Aortic smooth muscle cell (primary cell): Measurements from ENCODE around the gene NUMA1. TPM values are rescaled to one million over a fixed set of nuclear protein-coding genes. Genes with fewer than 3 reads are reported as not detected.

Experiments used
- total RNA-seq: library from RNA; depleted of rRNA; stranded (reverse); fragments of >200 nt; gene quantifications from 2 replicates; pipeline ENCODE4 v1.2.3, GENCODE V29; 2014

The NUMA1 gene, protein sequence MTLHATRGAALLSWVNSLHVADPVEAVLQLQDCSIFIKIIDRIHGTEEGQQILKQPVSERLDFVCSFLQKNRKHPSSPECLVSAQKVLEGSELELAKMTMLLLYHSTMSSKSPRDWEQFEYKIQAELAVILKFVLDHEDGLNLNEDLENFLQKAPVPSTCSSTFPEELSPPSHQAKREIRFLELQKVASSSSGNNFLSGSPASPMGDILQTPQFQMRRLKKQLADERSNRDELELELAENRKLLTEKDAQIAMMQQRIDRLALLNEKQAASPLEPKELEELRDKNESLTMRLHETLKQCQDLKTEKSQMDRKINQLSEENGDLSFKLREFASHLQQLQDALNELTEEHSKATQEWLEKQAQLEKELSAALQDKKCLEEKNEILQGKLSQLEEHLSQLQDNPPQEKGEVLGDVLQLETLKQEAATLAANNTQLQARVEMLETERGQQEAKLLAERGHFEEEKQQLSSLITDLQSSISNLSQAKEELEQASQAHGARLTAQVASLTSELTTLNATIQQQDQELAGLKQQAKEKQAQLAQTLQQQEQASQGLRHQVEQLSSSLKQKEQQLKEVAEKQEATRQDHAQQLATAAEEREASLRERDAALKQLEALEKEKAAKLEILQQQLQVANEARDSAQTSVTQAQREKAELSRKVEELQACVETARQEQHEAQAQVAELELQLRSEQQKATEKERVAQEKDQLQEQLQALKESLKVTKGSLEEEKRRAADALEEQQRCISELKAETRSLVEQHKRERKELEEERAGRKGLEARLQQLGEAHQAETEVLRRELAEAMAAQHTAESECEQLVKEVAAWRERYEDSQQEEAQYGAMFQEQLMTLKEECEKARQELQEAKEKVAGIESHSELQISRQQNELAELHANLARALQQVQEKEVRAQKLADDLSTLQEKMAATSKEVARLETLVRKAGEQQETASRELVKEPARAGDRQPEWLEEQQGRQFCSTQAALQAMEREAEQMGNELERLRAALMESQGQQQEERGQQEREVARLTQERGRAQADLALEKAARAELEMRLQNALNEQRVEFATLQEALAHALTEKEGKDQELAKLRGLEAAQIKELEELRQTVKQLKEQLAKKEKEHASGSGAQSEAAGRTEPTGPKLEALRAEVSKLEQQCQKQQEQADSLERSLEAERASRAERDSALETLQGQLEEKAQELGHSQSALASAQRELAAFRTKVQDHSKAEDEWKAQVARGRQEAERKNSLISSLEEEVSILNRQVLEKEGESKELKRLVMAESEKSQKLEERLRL (N-terminal part only)
- 110 and 132 TPM in 2 replicates for total RNA-seq

DNA sequence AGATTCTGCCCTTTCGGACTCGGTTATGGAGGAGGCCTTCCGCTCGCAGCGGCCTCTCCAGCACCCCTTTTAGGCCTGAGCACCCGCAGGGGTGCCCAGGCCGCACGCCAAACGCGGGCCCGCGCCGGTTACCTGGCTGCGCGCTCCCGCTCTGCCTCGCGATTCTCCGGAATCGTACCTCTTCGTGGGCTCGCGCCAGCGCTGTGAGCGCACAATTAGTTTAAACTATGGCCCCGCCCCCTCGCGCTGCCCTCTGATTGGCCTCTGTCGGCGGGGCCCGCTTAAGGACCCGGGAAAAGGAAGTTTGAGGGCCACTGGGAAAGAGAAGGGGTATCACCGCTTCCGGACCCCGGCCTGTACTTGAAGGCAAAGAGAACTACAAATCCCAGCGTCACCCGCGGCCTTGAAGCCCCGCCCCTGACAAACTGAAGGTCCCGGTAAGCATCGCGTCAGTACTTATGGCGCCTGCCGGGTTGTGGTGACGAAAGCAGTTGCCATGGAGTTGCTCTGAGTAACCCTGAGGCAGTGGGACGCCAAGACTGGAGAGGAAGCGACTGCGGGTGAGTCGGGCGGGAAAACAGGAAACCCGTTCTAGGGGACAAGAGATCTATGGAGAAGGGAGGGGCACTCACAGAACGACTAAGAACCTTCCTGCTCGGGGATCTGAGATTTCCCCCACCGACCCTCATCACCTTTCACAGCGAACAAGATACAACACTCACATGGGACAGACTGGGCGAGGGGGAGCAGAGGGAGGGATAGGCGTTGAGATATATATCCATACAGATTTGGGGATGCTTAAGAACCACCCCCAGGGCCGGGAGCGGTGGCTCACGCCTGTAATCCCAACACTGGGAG is at the start of gene NUMA1, which contains the start of gene LRRC51:
Gene NUMA1, minus strand, starts transcription at position 217 of the 858 bp plus-strand sequence. CDS start 44,599 bp downstream, outside the sequence.
Gene LRRC51, plus strand, starts transcription at position 525 of the 858 bp plus-strand sequence. CDS start 8,234 bp downstream, outside the sequence.

DNA sequence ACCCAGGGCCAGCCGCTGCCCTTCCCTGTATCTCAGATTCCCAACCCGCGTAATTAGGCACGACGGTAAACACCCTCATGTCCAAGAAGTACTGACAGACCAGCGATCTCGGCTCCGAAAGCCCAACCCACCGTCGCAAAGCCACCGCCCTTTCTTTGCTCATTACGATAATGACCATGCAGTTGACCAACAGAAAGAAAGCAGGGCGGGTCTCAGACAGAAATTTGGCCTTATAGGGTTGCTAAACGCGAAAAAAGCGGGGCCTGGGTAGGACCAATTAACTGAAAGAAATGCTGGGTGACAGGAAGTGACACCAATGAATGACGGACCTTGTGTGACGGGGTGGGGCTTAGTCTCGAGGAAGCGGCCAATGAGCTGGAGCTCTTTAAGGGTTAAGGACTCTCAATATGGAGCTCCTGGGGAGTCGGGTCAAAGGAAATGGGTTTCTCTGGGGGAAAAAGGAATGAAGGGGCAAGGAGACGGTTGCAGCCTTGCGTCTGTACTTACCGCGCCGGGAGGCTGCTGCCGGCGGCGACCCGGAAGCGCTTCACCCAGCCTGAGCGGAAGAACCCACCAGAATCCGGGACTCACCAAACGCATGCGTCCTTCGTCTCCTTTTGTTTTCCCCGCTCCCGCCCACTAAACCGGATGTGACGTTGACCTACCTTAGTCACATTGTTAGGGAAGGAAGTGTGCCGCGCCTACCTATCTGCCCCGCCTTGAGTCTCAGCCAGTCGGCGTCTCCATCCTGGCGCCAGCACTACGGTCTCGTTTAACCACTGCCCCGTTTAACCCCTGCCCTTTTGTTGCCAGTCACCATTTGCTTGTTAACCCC is 32.0 kb upstream of the NUMA1 start, which contains the start of gene ANAPC15:
Gene ANAPC15, minus strand, starts transcription at position 553 of the 835 bp plus-strand sequence. CDS start 1,419 bp downstream, outside the sequence.

DNA sequence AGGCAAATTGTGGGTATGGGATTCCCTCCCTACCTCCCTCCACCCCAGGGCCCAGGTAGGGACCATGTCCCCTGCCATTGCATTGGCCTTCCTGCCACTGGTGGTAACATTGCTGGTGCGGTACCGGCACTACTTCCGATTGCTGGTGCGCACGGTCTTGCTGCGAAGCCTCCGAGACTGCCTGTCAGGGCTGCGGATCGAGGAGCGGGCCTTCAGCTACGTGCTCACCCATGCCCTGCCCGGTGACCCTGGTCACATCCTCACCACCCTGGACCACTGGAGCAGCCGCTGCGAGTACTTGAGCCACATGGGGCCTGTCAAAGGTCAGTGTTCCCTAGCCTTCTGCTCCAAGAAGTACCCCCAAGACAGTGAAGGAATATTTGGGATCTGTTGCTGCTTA is 25.5 kb upstream of the NUMA1 start, which contains the start of gene TOMT:
Gene TOMT, plus strand, starts transcription at position 37 of the 400 bp plus-strand sequence. Its CDS starts 28 bp downstream, at position 65.

DNA sequence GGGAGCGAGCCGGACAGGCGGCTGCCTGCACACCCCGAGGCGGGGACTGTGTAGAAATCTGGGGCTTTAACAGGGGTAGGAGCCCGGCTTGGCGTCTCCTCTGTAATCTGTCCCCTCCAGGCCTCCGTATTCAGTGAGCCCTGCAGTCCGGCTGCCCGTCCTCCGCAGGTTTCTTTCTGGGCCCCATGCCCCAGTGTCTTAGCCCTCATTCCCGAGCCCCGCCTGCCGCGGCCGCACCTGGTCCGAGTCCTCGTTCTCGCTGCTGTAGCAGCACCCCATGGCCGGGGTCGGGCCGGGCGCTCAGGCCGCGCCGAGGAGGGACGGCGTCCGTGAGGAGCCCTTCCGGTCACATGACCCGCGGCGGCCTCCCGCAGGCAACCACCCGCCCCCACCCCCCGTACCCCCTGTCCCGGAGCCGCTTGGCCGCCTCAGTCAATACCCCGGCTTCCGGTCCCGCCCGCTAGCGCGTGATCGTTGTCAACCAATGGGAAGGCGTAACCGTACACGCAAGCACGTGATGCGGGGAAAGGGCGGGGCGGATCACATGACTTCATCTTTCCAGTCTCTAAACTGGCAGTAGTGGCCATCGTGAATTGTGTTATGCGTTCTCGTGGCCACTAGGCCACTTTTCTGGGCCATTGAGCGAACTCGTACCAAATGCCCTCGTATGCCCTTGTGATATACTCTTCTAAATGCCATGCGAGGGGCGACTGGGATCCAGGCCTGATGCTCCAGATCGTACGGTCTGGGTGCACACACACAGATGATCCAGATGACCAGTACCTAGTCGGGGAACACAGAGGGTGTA is 22.8 kb upstream of the NUMA1 start, which contains the start of gene LAMTOR1:
Gene LAMTOR1, minus strand, starts transcription at position 352 of the 808 bp plus-strand sequence. Its CDS starts 73 bp downstream, at position 279.

DNA sequence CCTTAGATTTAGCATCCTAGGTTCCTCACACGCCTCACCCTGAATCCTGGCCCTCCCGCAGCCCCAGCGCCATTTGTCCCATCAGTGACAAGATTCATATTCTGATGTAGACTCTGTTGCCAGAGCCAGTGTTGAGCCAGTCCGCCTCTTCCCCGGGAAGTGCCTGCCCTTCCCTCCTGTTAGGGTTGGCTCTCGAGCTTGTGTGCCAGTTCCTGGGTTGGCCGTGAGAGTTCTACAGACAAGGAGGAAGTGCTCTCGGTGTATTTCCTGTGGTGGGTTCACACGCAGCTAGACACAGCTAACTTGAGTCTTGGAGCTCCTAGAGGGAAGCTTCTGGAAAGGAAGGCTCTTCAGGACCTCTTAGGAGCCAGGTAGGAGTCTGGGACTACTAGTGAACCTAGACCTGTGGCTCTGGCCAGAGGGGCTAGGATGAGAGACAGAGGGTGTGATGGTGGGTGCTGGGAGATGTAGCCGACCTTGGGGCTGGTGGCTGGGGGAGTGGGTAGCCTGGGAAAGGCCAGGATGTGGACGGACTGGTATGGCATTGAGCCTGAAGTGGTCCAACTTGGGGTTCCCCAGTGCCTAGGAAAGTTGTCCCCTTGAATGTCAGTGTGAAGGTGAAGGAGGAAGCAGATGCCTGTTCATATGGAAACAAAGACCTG is 81.6 kb downstream of the NUMA1 start, which contains the start of gene IL18BP:
Gene IL18BP, plus strand, starts transcription at position 261 of the 662 bp plus-strand sequence. CDS start 1,076 bp downstream, outside the sequence.

Other genes with a start within 250 kb of the NUMA1 start
- gene DEFB108B, start 247.3 kb downstream of the NUMA1 start, total RNA-seq, result not detected in 2 replicates
- gene DEFB131B, start 202.1 kb downstream of the NUMA1 start, total RNA-seq, result not detected in 2 replicates
- 5.5 and 5.7 TPM in 2 replicates for gene XNDC1N, start 151.9 kb downstream of the NUMA1 start, total RNA-seq
- 27.7 and 31.6 TPM in 2 replicates for gene RNF121, start 151.5 kb downstream of the NUMA1 start, total RNA-seq
- 1.6 and 2.2 TPM in 2 replicates for gene IL18BP, start 81.6 kb downstream of the NUMA1 start, total RNA-seq
- gene LRRC51, start 308 bp upstream of the NUMA1 start, total RNA-seq, result 7.7 and 9.0 TPM in 2 replicates
- 68.2 and 81.2 TPM in 2 replicates for gene LAMTOR1, start 22.8 kb upstream of the NUMA1 start, total RNA-seq
- not detected in 2 replicates for gene TOMT, start 25.4 kb upstream of the NUMA1 start, total RNA-seq
- gene ANAPC15, start 32.2 kb upstream of the NUMA1 start, total RNA-seq, result 40.7 and 47.6 TPM in 2 replicates
- 0.13 and 0.50 TPM in 2 replicates for gene FOLR3, start 55.2 kb upstream of the NUMA1 start, total RNA-seq
- gene FOLR1, start 111.6 kb upstream of the NUMA1 start, total RNA-seq, result not detected in 2 replicates
- gene FOLR2, start 136.3 kb upstream of the NUMA1 start, total RNA-seq, result not detected in 2 replicates
- gene INPPL1, start 144.2 kb upstream of the NUMA1 start, total RNA-seq, result 40.1 and 41.6 TPM in 2 replicates
- gene PHOX2A, start 163.6 kb upstream of the NUMA1 start, total RNA-seq, result not detected in 2 replicates